Prostate gland (tissue), 2 donors: ENCODE results near the gene WDFY3. TPM values are rescaled to one million over a fixed set of nuclear protein-coding genes. Genes with fewer than 3 reads are reported as not detected.

Source experiments
- DNase-seq: peaks from one replicate; pipeline ENCODE4 v3.0.0-alpha.2; 2019; ENCODE audit warnings: low spot score
- H3K27ac ChIP-seq, 2 donors: fragments of 200-600 bp; sonication (generic); 2 replicates each; pipeline ENCODE4 v1.5.1; 2017 to 2019
- H3K27me3 ChIP-seq: fragments of 200-600 bp; sonication (generic); replicated peaks from 2 replicates; pipeline ENCODE4 v1.5.1; 2019; ENCODE audit not compliant: insufficient read depth
- H3K36me3 ChIP-seq, 2 donors: fragments of 200-600 bp; sonication (generic); 1 replicate in 1 of 2; 2 replicates in 1 of 2; pipeline versions ENCODE4 v1.5.1 to v1.8.1; 2017 to 2019
- H3K4me1 ChIP-seq: fragments of 200-600 bp; sonication (generic); replicated peaks from 2 replicates; pipeline ENCODE4 v1.5.1; 2019
- H3K4me3 ChIP-seq, 2 donors: fragments of 200-600 bp; sonication (generic); 2 replicates each; pipeline ENCODE4 v1.5.1; 2017 to 2019
- H3K9me3 ChIP-seq: fragments of 200-600 bp; sonication (generic); 2 replicates; pipeline ENCODE4 v1.5.1; 2017
- POLR2A ChIP-seq: fragments of 450-650 bp; IDR thresholded peaks from one replicate; pipeline ENCODE4 v1.6.1; 2016; ENCODE audit warnings: antibody characterized with exemption, mild to moderate bottlenecking
- POLR2AphosphoS5 ChIP-seq: sonication (generic); formaldehyde crosslinking; IDR thresholded peaks from one replicate; pipeline ENCODE4 v1.6.1; 2017; ENCODE audit warnings: antibody characterized with exemption
- WGBS: methylation state at CpG from one replicate; pipeline ENCODE4 v1.1.5; 2018; 5-methylcytosine and 5-hydroxymethylcytosine counted together
- intact Hi-C: fragments of 100-400 bp; cut with DNase I; formaldehyde crosslinking; loops from one replicate; pipeline ENCODE4 v1.14.2; 2022
- total RNA-seq, 2 donors: library from RNA; depleted of rRNA; stranded (reverse); fragments of >200 nt; gene quantifications; one replicate each; pipeline ENCODE4 v1.1.0, GENCODE V29; 2016
- TF ChIP-seq, protein P1 (sequence below), 4 experiments: fragments of 200-600 bp in 2 of 4; fragments of 450-650 bp in 2 of 4; sonication (generic) in 2 of 4; IDR thresholded peaks; 1 replicate in 3 of 4; 2 replicates in 1 of 4; pipeline ENCODE4 v1.5.1; 2016 to 2019; ENCODE audit warnings: antibody characterized with exemption in 4 of 4, mild to moderate bottlenecking in 2 of 4, moderate library complexity in 2 of 4

Gene WDFY3
- total RNA-seq, 2 donors from 2014 or later = 48.1 to 110 TPM

- no peak for TF ChIP-seq POLR2AphosphoS5
- no peak for TF ChIP-seq POLR2A
- TF ChIP-seq, protein P1, sequence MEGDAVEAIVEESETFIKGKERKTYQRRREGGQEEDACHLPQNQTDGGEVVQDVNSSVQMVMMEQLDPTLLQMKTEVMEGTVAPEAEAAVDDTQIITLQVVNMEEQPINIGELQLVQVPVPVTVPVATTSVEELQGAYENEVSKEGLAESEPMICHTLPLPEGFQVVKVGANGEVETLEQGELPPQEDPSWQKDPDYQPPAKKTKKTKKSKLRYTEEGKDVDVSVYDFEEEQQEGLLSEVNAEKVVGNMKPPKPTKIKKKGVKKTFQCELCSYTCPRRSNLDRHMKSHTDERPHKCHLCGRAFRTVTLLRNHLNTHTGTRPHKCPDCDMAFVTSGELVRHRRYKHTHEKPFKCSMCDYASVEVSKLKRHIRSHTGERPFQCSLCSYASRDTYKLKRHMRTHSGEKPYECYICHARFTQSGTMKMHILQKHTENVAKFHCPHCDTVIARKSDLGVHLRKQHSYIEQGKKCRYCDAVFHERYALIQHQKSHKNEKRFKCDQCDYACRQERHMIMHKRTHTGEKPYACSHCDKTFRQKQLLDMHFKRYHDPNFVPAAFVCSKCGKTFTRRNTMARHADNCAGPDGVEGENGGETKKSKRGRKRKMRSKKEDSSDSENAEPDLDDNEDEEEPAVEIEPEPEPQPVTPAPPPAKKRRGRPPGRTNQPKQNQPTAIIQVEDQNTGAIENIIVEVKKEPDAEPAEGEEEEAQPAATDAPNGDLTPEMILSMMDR (IDR thresholded peaks at IDR 0.05) = no peak
- Histone ChIP-seq H3K4me3 (no peak overlapping the region), H3K4me1 (peaks cover 10% of the 10 kb centered on the region), H3K36me3 (no peaks in the 10 kb centered on the region), H3K27me3 (no peaks in the 10 kb centered on the region), H3K9me3 (no peaks in the 10 kb centered on the region), H3K27ac (no peak overlapping the region)
- intact Hi-C loops = no loop called here
- DNase-seq = no peak
- 78% methylated on average over 2 of the region's 2 CpGs for WGBS
These were observed 53.7 kb downstream of the WDFY3 start for GRCh38 chr4:84912741-84913140.

DNA sequence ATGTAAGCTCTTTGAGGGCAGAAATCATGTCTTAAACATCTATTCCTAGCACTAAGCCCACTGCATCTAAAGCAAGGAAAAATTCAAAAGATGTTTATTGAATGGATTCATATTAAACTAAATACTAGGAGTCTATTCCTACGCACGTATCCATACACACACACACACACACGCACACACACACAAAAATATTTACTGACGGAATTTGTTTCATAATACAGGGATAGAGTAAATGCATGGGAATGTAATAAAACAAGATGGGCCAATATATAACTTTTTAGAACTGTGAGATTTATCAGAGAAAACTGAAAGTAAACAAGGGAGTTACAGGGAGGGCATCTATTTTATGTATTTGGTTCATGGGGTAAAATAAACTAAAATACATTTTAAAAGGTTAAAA, 57.6 kb downstream of the WDFY3 start:
- Histone ChIP-seq H3K36me3 (no peaks in the 10 kb centered on the region), H3K9me3 (no peaks in the 10 kb centered on the region), H3K27ac (no peak overlapping the region), H3K4me1 (no peaks in the 10 kb centered on the region), H3K27me3 (no peaks in the 10 kb centered on the region), H3K4me3 (no peak overlapping the region)
- intact Hi-C loops = no loop called here
- DNase-seq = no peak
- WGBS = 75% methylated on average over 4 of the region's 4 CpGs
- TF ChIP-seq POLR2A (no peak), POLR2AphosphoS5 (no peak)
- TF ChIP-seq, protein P1 (IDR thresholded peaks at IDR 0.05) = no peak

- no peak for DNase-seq
- Histone ChIP-seq H3K9me3 (no peaks in the 10 kb centered on the region), H3K27me3 (no peaks in the 10 kb centered on the region), H3K36me3 (no peaks in the 10 kb centered on the region), H3K4me3 (no peak overlapping the region), H3K4me1 (no peaks in the 10 kb centered on the region), H3K27ac (no peak overlapping the region)
- TF ChIP-seq, protein P1 (IDR thresholded peaks at IDR 0.05) = no peak
- no peak for TF ChIP-seq POLR2AphosphoS5
- no peak for TF ChIP-seq POLR2A
- 75% methylated on average over 3 of the region's 3 CpGs for WGBS
- intact Hi-C loops = no loop called here
These were observed 59.3 kb downstream of the WDFY3 start for GRCh38 chr4:84907145-84907544.

GRCh38 chr4:84905646-84906045, 60.8 kb downstream of the WDFY3 start:
- WGBS = 88% methylated on average over 2 of the region's 2 CpGs
- Histone ChIP-seq H3K4me3 (no peak overlapping the region), H3K4me1 (no peaks in the 10 kb centered on the region), H3K9me3 (no peaks in the 10 kb centered on the region), H3K36me3 (no peaks in the 10 kb centered on the region), H3K27ac (no peak overlapping the region), H3K27me3 (no peaks in the 10 kb centered on the region)
- intact Hi-C loops = no loop called here
- DNase-seq = no peak
- TF ChIP-seq POLR2AphosphoS5 = no peak
- no peak for TF ChIP-seq POLR2A
- TF ChIP-seq, protein P1 (IDR thresholded peaks at IDR 0.05) = no peak

- Histone ChIP-seq H3K4me3 (no peak overlapping the region), H3K4me1 (no peaks in the 10 kb centered on the region), H3K36me3 (no peaks in the 10 kb centered on the region), H3K27me3 (no peaks in the 10 kb centered on the region), H3K27ac (no peak overlapping the region), H3K9me3 (no peaks in the 10 kb centered on the region)
- DNase-seq = no peak
- intact Hi-C loops = no loop called here
- 91% methylated on average over 3 of the region's 3 CpGs for WGBS
- TF ChIP-seq POLR2AphosphoS5 (no peak), POLR2A (no peak)
- TF ChIP-seq, protein P1 (IDR thresholded peaks at IDR 0.05) = no peak
These were observed 64.7 kb downstream of the WDFY3 start for GRCh38 chr4:84901740-84902281.
